Natural killer cell treated with Interleukin-12 subunit alpha and Interleukin-12 subunit beta and Interleukin-15 and Interleukin-18, amount 100 ng/mL, for 72 hours (primary cell): ENCODE data around the gene MAPK8IP3. TPM values are rescaled to one million over a fixed set of nuclear protein-coding genes. Genes with fewer than 3 reads are reported as not detected.
A peak's percentile ranks its signal among the peaks of the same experiment; 100 is the strongest.

Experiments
- ATAC-seq, 2 donors: fragments of 150-1000 bp; cut with Tn5 transposase in 1 of 2; sonication (Bioruptor Pico), chemical (Tn5 transposase) in 1 of 2; 2 replicates each; pipeline ENCODE4 v1.10.0; 2021
- DNase-seq: peaks from one replicate; pipeline ENCODE4 v3.0.0; 2022; ENCODE audit warnings: low spot score
- H3K27ac Mint-ChIP-seq, 2 donors: 1 replicate in 1 of 2; 2 replicates in 1 of 2; pipeline ENCODE4 v1.8.0; 2022; ENCODE audit warnings: mixed read lengths in 2 of 2, mild to moderate bottlenecking in 1 of 2, moderate library complexity in 1 of 2
- H3K27me3 Mint-ChIP-seq, 2 donors: 1 replicate in 1 of 2; 2 replicates in 1 of 2; pipeline ENCODE4 v1.8.0; 2022; ENCODE audit warnings: mixed read lengths in 2 of 2
- H3K36me3 Mint-ChIP-seq: one replicate; pipeline ENCODE4 v1.8.0; 2022; ENCODE audit warnings: mixed read lengths
- H3K4me1 Mint-ChIP-seq, 2 donors: 1 replicate in 1 of 2; 2 replicates in 1 of 2; pipeline ENCODE4 v1.8.0; 2022; ENCODE audit warnings: low read depth in 2 of 2, mixed read lengths in 2 of 2, mild to moderate bottlenecking in 1 of 2
- H3K4me3 Mint-ChIP-seq: one replicate; pipeline ENCODE4 v1.8.0; 2022; ENCODE audit warnings: mixed read lengths
- H3K9me3 Mint-ChIP-seq: 2 replicates; pipeline ENCODE4 v1.8.0; 2022; ENCODE audit warnings: mixed read lengths
- total RNA-seq, 2 donors: library from RNA; stranded (reverse); gene quantifications; one replicate each; pipeline ENCODE4 v1.2.3, GENCODE V29; 2022

MAPK8IP3 gene
- total RNA-seq, 2 donors from 2014 or later = 92.8 to 132 TPM

DNA sequence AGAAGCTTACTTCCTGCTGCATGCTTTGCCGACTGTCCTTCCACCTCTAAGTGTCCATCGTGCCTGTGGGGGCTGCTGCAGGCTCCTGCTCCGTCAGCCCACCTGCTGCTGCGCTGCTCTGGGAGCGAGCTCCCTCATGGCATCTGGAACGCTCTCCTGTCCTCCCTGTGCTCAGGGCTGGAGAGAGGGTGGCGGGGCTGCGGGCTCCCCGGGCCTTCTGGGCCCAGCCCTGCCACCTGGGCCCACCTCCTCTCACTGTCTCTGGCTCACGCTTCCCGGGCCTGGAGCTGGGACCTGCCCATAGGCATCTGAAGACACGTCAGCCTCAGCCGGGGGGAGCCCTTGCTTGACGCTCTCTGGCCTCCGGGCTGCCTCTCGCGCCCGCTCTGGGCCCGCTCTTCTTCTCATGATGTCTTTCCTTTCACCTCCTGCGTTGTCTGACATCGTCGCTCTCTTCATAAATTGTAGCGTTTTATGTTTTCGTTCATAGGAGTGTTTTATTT is 38.4 kb downstream of the MAPK8IP3 start:
- Mint-ChIP-seq H3K27me3 (no peaks in the 10 kb centered on the region), H3K9me3 (no peaks in the 10 kb centered on the region), H3K4me1 (no peaks in the 10 kb centered on the region), H3K27ac (no peak overlapping the region), H3K4me3 (no peak overlapping the region), H3K36me3 (no peaks in the 10 kb centered on the region)
- DNase-seq (no peak), ATAC-seq (no peak)

DNA sequence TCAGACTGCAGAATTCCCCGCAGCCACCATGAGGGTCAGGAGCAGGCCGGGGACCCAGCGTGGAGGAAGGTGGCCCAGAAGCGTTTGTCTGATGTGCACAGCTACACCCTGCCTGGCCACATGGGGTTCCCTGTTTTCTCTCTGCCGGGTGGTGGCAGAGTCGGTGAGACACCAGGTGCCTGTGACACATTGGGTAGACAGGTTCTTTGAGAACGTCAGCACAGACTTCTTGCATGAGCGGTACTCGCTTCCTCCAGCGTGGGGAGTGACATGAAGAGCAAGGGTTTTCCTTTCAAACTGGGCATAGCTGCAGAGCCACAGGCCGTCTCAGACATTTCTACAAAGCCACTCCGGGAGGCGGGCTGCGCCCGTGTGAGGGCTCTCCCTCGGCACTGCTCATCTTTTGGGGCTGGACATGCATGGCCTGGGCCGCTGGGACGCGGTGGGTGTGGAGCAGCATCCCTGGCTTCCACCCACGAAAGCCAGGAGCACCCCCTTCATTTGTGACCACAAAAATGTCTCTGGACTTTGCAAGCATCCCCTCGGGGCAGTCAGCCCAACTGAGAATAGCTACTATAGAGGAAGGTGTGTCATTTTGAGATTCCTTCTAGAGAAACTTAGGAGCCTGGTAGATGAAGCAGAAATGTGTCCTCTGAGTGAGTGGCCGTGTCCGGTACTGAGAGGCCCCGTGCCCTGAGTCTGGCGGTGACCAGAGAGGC is 39.3 kb downstream of the MAPK8IP3 start:
- DNase-seq (no peak), ATAC-seq (no peak)
- H3K27me3 Mint-ChIP-seq = no peaks in the 10 kb centered on the region
- no peak overlapping the region for H3K4me3 Mint-ChIP-seq
- no peaks in the 10 kb centered on the region for H3K9me3 Mint-ChIP-seq
- H3K36me3 Mint-ChIP-seq = no peaks in the 10 kb centered on the region
- no peaks in the 10 kb centered on the region for H3K4me1 Mint-ChIP-seq
- H3K27ac Mint-ChIP-seq = no peak overlapping the region

DNA sequence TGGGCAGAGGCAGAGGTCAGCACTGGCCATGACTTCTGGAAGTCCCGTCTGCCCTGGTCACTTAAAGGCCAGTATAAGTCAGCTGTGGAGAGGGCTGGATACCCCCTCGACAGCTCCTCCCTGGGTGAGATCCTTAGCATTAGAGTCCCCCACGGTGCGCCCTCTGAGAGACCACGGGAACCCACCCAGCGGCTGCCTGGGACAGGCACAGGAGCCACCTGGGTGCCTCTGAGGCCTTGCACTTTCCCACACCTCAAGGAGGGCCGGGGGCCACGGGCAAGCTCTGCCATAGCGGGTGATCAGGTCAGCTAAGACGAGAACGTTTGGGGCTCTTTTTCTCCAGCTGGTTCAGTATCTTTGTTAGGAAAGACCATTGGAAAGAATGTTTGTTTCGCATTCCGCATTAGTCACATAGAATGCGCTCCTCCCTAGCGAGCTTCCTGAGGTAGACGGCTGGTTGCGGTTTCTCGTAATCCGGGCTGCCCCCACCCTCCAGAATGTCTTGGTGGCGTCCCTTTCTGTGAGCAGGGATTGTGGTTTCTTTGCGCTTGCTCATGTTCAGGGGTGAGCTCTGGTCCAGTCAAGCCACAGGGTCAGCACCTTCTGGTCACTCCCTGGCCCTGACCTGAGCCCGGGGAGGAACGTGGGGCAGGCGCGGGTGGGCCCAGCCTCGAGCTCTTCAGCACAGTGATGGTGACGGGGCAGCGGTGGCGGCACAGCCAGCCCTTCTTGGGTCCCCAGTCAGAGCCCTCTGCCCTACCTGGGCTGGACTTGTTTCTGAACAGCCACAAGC is 40.1 kb downstream of the MAPK8IP3 start:
- no peak overlapping the region for H3K27ac Mint-ChIP-seq
- no peaks in the 10 kb centered on the region for H3K9me3 Mint-ChIP-seq
- H3K27me3 Mint-ChIP-seq = no peaks in the 10 kb centered on the region
- DNase-seq (no peak), ATAC-seq (no peak)
- no peaks in the 10 kb centered on the region for H3K4me1 Mint-ChIP-seq
- no peak overlapping the region for H3K4me3 Mint-ChIP-seq
- no peaks in the 10 kb centered on the region for H3K36me3 Mint-ChIP-seq

DNA sequence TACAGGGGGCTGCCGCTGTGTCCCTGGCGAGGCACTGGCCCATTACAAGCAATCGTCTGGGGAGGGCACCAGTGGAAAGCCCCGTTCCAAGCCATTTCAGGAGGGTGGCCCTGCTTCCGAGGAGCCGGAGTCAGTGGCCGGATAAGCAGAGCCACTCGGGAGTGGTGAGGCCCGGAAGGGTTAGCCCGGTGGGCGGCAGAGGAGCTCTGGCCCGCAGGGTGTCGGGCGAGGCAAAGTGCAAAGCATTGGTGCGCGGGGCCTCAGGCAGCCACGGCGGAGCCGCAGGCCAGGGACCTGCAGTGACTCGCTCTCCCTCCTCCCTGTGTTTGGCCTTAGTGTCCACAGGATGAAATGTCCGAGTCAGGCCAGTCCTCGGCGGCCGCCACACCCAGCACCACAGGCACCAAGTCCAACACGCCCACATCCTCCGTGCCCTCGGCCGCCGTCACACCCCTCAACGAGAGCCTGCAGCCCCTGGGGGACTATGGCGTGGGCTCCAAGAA is 40.7 kb downstream of the MAPK8IP3 start:
- no peak for DNase-seq
- Mint-ChIP-seq H3K4me3 (no peak overlapping the region), H3K9me3 (no peaks in the 10 kb centered on the region), H3K36me3 (no peaks in the 10 kb centered on the region), H3K4me1 (no peaks in the 10 kb centered on the region), H3K27ac (no peak overlapping the region), H3K27me3 (no peaks in the 10 kb centered on the region)
- ATAC-seq = no peak

DNA sequence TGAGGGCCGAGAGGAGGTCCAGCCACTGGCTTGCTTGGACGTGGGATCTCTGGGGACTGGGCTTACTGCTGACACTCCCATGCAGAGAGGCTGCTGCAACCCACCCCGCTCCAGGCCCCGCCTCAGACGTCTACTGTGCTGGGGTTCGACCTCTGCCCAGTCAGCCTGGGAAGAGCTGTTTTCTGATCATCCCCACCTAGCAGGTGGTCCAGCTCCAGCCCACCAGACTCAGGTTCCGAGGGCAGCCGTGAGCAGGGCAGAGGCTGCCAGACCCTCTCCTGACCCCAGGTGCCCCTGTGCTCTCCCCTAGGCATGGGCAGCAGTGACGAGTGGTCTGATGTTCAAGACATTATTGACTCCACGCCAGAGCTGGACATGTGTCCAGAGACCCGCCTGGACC is 41.9 kb downstream of the MAPK8IP3 start:
- DNase-seq = no peak
- no peaks in the 10 kb centered on the region for H3K36me3 Mint-ChIP-seq
- H3K4me1 Mint-ChIP-seq = no peaks in the 10 kb centered on the region
- no peak overlapping the region for H3K4me3 Mint-ChIP-seq
- no peaks in the 10 kb centered on the region for H3K9me3 Mint-ChIP-seq
- ATAC-seq = no peak
- H3K27ac Mint-ChIP-seq = no peak overlapping the region
- H3K27me3 Mint-ChIP-seq = no peaks in the 10 kb centered on the region

DNA sequence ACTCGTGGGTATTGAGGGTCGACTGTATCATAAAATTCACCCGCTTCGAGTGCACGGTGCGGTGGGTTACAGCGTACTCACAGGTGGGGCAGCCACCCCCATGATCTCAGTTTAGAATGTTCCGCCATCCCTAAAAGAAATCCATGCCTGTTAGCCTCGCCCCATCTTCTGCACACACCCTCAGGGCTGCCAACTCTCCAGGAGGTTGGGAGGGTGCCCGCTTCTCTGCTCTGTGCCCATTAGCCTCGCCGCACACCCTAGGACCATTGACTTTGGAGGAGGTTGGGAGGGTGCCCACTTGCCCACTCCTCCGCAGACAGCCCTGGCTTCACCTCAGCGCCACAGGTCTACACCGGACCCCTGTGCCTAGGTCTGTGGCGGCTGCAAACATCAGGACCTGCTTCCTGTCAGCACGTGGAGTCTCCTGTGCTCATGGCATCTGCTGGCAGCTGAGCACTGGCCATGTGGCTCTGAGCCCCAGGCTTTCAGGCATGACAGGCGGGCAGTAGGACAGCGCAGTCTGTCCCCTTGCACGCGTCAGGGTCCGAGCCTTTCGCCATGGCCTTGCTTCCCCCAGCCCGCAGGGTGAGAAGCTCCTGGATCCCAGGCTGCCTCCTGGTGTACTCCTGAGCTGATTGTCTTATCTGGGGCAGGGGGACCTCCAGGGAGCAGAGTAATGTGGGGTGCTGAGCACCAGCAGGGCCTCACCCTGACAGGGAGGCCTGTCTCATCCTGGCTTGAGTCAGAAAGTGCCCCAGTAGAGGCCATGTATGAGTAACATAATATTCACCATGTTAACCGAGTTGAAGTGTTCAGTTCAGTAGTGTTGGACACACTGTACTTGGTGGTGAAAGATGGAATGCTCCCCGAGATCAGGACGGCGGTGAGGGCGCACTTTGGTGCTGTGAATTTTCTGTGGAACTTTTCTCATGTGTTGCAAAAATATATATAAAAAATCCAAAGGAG is 43.4 kb downstream of the MAPK8IP3 start:
- Mint-ChIP-seq H3K27me3 (no peaks in the 10 kb centered on the region), H3K4me3 (no peak overlapping the region), H3K27ac (no peak overlapping the region), H3K4me1 (no peaks in the 10 kb centered on the region), H3K36me3 (no peaks in the 10 kb centered on the region), H3K9me3 (no peaks in the 10 kb centered on the region)
- ATAC-seq = peak; percentile 18 to 43
- no peak for DNase-seq

DNA sequence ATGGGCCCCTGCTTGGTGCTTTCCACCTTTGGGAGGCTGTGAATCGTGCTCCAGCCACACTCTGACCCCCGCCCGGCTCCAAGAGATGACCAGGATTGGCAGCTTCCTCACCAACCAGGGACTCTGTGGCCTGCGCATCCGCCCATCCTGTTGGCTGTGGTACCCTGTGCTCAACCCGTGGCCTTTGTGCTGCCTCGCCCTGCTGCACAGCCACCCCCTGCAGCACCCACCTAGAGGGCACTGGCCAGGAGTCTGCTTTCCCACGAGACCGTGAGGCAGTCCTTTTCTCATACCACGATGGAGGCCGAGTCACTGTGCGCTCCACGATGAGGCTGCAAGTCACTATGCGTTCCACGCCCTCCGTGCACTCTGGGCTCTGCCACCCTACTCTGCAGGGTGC is 46.0 kb downstream of the MAPK8IP3 start:
- no peak overlapping the region for H3K27ac Mint-ChIP-seq
- no peak overlapping the region for H3K4me3 Mint-ChIP-seq
- no peaks in the 10 kb centered on the region for H3K27me3 Mint-ChIP-seq
- ATAC-seq = no peak
- H3K36me3 Mint-ChIP-seq = no peaks in the 10 kb centered on the region
- H3K9me3 Mint-ChIP-seq = no peaks in the 10 kb centered on the region
- no peak for DNase-seq
- H3K4me1 Mint-ChIP-seq = peaks cover 3 to 4% of the 10 kb centered on the region in 2 donors

DNA sequence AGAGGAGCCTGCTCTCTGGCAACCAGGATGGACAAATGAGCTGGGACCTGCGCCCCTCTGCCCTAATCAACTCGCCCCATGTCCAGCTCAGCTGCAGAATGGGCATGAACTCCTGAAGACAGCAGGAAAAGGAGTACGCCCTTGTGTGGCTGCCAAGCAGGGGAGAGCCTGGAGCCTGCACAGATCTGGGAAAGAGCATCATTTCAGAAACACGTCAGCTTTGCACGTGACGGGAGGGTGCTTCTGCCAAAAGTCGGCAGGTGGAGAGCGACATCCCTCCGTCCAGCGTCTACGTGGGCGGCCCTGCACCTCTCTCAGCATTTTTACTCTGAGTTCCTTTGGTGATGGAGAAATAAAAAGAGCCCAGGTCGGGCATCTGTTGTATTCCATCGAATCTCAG is 46.9 kb downstream of the MAPK8IP3 start:
- Mint-ChIP-seq H3K4me1 (peaks cover 7 to 8% of the 10 kb centered on the region in 2 donors), H3K36me3 (no peaks in the 10 kb centered on the region), H3K27ac (no peak overlapping the region), H3K27me3 (no peaks in the 10 kb centered on the region), H3K4me3 (no peak overlapping the region), H3K9me3 (no peaks in the 10 kb centered on the region)
- no peak for DNase-seq
- ATAC-seq = no peak

DNA sequence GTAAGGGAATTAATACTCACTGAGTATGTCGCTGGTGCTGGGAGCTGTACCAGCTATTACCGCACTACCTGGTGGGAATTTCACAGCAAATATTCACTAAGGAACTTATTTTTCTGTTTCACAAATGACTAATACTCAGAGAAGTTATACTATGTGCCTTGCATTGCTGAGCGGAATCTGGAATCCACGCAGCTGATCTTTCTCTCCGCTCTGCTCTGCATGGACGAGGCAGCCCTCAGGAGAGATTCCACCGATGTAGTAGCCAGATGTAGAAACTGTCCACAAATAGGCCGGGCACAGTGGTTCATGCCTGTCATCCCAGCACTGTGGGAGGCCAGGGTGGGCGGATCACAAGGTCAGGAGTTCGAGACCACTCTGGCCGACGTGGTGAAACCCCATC is 48.2 kb downstream of the MAPK8IP3 start:
- Mint-ChIP-seq H3K27ac (no peak overlapping the region), H3K36me3 (no peaks in the 10 kb centered on the region), H3K27me3 (no peaks in the 10 kb centered on the region), H3K4me3 (no peak overlapping the region), H3K4me1 (peaks cover 8% of the 10 kb centered on the region in 2 donors), H3K9me3 (no peaks in the 10 kb centered on the region)
- DNase-seq (no peak), ATAC-seq (no peak)

DNA sequence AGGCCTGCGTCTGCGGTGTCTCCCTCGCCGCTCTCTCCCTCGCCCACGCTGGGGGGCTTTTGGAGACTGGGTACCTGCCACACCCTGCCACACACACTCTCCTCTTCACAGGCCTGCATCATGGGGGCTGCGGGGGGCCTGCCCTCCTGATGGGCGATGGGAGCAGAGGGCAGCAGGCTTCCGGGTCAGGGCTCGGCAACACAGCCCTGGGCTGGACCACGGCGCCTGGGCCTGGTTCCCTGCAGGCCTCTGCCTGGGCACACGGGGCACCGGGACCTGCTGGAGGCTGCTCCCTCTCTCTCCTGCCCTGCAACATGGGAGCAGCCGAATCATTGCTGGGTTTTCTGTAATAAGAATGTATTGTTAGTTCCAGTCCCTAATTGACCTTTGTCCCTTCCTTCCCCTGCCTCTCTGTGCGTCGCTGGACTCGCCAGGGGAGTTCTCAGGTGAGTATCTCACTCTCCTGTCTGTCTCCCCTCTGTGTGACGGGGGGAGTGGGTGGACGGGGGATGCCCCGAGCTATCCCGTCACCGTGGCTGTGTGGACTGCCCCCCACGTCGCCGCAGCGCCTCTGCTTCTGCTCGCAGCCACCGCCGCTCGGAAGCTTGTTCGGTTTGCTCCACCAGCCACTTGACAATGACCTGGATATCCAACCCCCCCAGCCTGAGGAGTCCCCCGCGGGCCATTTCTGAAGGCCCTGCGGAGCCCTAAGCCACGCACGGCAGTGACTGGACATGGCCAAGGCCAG is 51.9 kb downstream of the MAPK8IP3 start:
- ATAC-seq (no peak), DNase-seq (no peak)
- Mint-ChIP-seq H3K36me3 (no peaks in the 10 kb centered on the region), H3K27me3 (no peaks in the 10 kb centered on the region), H3K9me3 (no peaks in the 10 kb centered on the region), H3K4me1 (peaks cover 8 to 11% of the 10 kb centered on the region in 2 donors), H3K27ac (no peak overlapping the region), H3K4me3 (no peak overlapping the region)

DNA sequence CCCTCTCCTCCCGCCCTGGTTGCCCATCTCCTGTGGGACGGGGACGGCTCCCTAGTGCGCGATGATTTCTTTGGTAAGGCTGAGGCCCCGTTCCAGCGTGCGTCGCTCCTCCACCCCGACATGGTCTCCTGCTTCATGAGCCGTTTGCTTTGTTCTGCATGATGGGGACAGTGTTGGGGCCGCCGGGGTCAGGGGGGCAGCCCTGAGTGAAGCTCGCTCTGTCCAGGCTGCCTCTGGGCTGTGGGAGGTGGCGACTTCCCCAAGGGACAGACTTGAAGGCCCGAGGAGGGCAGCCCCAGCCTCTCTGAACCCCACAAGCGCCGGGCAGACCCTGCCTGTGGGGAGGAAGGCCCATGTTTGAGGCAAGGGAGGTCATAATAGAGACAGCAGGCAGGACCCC is 52.9 kb downstream of the MAPK8IP3 start:
- ATAC-seq (no peak), DNase-seq (no peak)
- Mint-ChIP-seq H3K4me1 (peaks cover 8 to 11% of the 10 kb centered on the region in 2 donors), H3K27ac (no peak overlapping the region), H3K4me3 (no peak overlapping the region), H3K27me3 (no peaks in the 10 kb centered on the region), H3K36me3 (no peaks in the 10 kb centered on the region), H3K9me3 (no peaks in the 10 kb centered on the region)

DNA sequence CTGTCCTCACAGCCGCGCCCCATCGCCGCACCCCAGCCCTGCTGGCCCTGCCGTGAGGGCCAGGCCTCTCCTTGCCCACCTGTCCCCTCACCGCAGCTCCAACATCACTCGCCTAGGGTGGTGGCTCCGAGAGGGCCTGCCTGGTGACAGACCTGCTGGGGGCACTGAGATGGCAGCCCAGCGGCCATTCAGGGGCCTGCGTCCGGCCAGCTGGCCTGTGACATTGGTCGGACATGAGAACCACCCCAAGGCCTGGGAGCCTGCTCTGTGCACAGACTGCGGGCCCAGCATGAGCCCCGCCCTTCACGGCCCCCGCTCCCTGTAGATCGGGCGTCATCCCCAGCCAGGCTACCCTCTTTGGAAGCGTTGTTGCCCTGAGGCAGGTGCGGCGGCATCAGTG is 53.5 kb downstream of the MAPK8IP3 start:
- Mint-ChIP-seq H3K27me3 (no peaks in the 10 kb centered on the region), H3K27ac (no peak overlapping the region), H3K9me3 (no peaks in the 10 kb centered on the region), H3K36me3 (no peaks in the 10 kb centered on the region), H3K4me1 (peaks cover 8 to 11% of the 10 kb centered on the region in 2 donors), H3K4me3 (no peak overlapping the region)
- ATAC-seq = no peak
- no peak for DNase-seq

DNA sequence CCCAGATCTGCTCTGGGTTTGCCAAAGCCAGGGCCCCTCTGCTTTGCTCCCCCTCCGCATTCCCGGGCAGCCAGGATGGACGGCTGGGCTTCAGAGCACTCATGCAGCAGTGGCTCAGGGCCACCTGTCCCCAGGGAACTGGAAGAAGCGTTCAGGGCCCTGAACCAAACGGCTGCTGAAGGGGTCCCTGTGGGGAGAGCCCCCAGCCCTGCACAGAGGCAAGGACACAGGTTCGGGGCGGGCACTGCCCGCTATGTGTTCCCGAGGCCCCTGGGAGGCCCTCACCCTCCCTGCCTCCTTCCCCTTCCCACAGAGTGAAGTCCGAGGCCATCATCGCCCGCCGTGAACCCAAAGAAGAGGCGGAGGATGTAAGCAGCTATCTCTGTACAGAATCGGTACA is 54.9 kb downstream of the MAPK8IP3 start:
- no peak overlapping the region for H3K27ac Mint-ChIP-seq
- DNase-seq (no peak), ATAC-seq (no peak)
- no peak overlapping the region for H3K4me3 Mint-ChIP-seq
- H3K9me3 Mint-ChIP-seq = no peaks in the 10 kb centered on the region
- peaks cover 8 to 11% of the 10 kb centered on the region in 2 donors for H3K4me1 Mint-ChIP-seq
- H3K36me3 Mint-ChIP-seq = no peaks in the 10 kb centered on the region
- no peaks in the 10 kb centered on the region for H3K27me3 Mint-ChIP-seq
